AG04449 (cell line): ENCODE results near the gene MTG1.
"Not testable (repeated sequence)": the region's sequence is repeated elsewhere in the genome, so short reads cannot be mapped to it uniquely, and the experiment has no call there.

Experiments
- CTCF ChIA-PET: fragments of 350-600 bp; formaldehyde crosslinking; extraction: SDS; loops from one replicate; lab custom pipeline; 2021; ENCODE audit warnings: antibody characterized with exemption; lab: Yijun Ruan, JAX
- POLR2A ChIA-PET: fragments of 400-600, 350-600 bp; formaldehyde crosslinking; extraction: SDS; loops from one replicate; lab custom pipeline; 2020; ENCODE audit warnings: antibody characterized with exemption, inconsistent platforms; lab: Yijun Ruan, JAX
- DNase-seq: peaks from one replicate; pipeline ENCODE4 v3.0.0-alpha.2; 2010; ENCODE audit warnings: low read depth, low spot score
- H3K4me3 ChIP-seq: 2 replicates; pipeline ENCODE4 v1.5.1; 2011; ENCODE audit warnings: low read depth, mild to moderate bottlenecking, control low read depth, low read length
- CTCF ChIP-seq: IDR thresholded peaks from one replicate; pipeline ENCODE4 v1.5.1; 2011; ENCODE audit warnings: mild to moderate bottlenecking, moderate library complexity, low read length, control low read depth, inconsistent platforms; ENCODE audit not compliant: insufficient read depth; ENCODE audit errors: missing control alignments

Gene MTG1

DNA sequence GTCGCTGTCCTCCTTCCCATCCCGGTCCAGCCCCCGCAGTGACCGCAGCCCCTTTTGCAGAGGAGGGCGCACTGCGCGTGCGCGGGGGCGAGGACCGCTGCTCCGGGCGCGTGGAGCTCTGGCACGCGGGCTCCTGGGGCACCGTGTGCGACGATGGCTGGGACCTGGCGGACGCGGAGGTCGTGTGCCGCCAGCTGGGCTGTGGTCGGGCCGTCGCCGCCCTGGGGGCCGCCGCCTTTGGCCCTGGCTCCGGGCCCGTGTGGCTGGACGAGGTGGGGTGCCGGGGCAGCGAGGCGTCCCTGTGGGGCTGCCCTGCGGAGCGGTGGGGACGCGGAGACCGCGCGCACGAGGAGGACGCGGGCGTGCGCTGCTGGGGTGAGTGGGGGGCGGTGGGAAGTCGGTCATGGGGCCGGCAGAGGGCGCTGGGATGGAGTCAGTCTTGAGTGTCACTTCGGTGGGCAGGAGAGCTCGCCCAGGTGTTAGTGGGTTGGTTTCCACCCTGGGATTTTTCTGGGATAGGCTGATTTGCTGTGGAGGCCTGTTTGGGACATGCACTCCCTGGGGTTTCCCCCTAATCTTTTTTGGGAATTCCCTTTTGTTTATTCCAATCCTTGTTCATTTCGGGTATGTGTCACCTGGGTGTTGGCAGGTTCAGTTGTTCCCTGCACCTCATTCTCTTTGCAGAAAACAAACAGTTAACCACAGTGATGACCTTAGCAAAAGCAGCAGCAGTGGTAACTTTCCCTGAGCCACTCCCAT, 71.4 kb downstream of the MTG1 start:
- ChIA-PET POLR2A (no interaction called here), CTCF (interaction anchor here (1.2 kb wide), 1 partner anchor 136 kb away, joined by 3 read pairs; no protein-coding TSS in a partner anchor)
- no peak for DNase-seq
- H3K4me3 ChIP-seq, result no peak overlapping the region
- TF ChIP-seq CTCF, result no peak

DNA sequence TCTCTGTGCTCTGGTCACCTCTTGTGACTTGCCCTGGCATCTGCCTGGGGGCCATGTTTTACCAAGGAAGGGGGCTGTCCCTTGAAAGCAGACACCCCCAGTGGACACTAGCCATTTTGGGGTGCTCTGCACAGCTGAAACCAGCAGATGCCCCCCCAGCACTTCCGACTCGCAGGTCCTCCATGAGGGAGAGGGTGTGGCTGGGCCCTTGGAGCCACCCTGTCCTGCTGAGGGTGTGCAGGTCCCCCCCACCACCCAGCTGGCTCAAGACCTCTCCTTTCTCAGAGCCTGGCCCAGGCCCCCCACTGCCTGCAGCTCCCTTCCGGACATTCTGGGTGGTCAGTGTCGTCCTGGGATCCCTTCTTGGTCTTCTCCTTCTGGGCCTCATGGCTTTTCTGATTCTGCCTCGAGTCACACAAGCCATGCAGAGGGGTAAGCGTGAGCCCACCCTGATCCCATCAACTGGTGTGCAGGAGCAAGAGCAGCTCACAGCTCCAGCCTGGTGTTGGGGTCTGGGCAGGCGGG, 72.1 kb downstream of the MTG1 start:
- POLR2A ChIA-PET, result no interaction called here
- CTCF ChIA-PET, result interaction anchor here (1.2 kb wide), 1 partner anchor 136 kb away, joined by 3 read pairs; no protein-coding TSS in a partner anchor

DNA sequence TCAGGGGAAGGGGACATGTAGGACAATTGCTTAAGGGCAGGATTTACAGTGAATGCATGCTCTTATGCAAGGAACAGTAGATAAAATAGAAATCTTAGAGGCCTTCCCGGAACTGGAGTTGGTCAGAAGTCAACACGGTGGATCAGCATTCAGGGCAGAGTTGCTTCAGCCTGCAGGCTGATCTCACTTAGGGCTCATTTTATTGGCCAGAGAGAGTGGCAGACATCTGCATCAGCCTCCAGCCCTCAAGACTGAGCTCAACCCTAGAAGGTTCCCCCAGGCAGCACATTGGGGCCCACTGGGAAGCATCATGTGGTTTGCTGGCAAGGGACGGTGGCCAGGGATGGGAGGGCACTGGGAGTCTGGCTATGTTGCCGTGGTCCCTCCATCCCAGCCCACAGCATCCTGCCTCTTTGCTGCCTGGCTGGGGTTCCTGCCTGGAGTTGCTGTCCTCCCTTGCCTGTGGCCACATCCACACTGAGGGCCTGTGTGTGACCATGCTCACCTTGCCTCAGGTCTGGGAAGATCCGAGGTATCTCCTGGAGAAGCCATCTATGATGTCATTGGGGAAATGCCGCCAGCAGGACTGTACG, 72.8 kb downstream of the MTG1 start:
- DNase-seq, result no peak
- no peak overlapping the region for H3K4me3 ChIP-seq
- ChIA-PET POLR2A (no interaction called here), CTCF (interaction anchor here (1.2 kb wide), 1 partner anchor 137 kb away, joined by 3 read pairs; no protein-coding TSS in a partner anchor)
- TF ChIP-seq CTCF, result no peak

More for the DNA sequence above, 72.1 kb downstream of the MTG1 start:
- DNase-seq, result no peak
- H3K4me3 ChIP-seq, result no peak overlapping the region
- TF ChIP-seq CTCF, result no peak

GRCh38 chr10:133467286-133467911, 73.4 kb downstream of the MTG1 start:
- H3K4me3 ChIP-seq, result no peak overlapping the region
- no peak for TF ChIP-seq CTCF
- DNase-seq, result no peak
- ChIA-PET POLR2A (no interaction called here), CTCF (no interaction called here)

DNA sequence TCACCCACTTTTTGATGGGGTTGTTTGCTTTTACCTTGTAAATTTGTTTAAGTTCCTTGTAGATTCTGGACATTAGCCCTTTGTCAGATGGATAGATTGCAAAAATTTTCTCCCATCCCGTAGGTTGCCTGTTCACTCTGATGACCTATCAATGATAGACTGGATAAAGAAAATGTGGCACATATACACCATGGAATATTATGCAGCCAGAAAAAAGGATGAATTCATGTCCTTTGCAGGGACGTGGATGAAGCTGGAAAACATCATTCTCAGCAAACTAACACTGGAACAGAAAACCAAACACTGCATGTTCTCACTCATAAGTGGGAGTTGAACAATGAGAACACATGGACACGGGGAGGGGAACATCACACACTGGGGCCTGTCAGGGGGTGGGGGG, 75.2 kb downstream of the MTG1 start:
- CTCF ChIA-PET, DNase-seq, POLR2A ChIA-PET, H3K4me3 ChIP-seq: not testable (repeated sequence)

GRCh38 chr10:133471300-133472109, 77.5 kb downstream of the MTG1 start:
- DNase-seq, result no peak
- POLR2A ChIA-PET, result no interaction called here
- no peak overlapping the region for H3K4me3 ChIP-seq
- TF ChIP-seq CTCF, result no peak
- CTCF ChIA-PET, result no interaction called here
